ENCODE measurements around the gene LRRC4. TPM values are rescaled to one million over a fixed set of nuclear protein-coding genes. Genes with fewer than 3 reads are reported as not detected.

The LRRC4 gene
- total RNA-seq (2014; rRNA removed; shearing (Covaris generic)): 1.4 and 2.1 TPM in 2 replicates

GRCh38 chr7:128030654-128031611 lies at the start of gene LRRC4:
Gene LRRC4 (minus strand): TSS chr7:128031437. CDS start chr7:128030640, 797 bp downstream.
- no peaks in the 10 kb centered on the region for H3K9me3 ChIP-seq (replicated peaks)
- peak; percentile 57 to 64 for DNase-seq
- peaks cover 33% of the 10 kb centered on the region for H3K4me1 ChIP-seq
- no peaks in the 10 kb centered on the region for H3K27me3 ChIP-seq
- peak within 1 kb of the TSS; percentile 53; the same call in 1 of the 2 replicates for H3K27ac ChIP-seq
- H3K4me3 ChIP-seq: peak within 1 kb of the TSS; percentile 88
- H3K36me3 ChIP-seq: peaks cover 5% of the 10 kb centered on the region

- Histone ChIP-seq H3K4me3 (no peak overlapping the region), H3K9me3 (replicated peaks) (no peaks in the 10 kb centered on the region), H3K27ac (no peak overlapping the region), H3K27me3 (no peaks in the 10 kb centered on the region), H3K36me3 (no peaks in the 10 kb centered on the region), H3K4me1 (peaks cover 4% of the 10 kb centered on the region)
- no peak for DNase-seq
These were observed 48.9 kb upstream of the LRRC4 start for GRCh38 chr7:128080169-128080568.

GRCh38 chr7:128078309-128078708 lies 47.1 kb upstream of the LRRC4 start:
- Histone ChIP-seq H3K27me3 (no peaks in the 10 kb centered on the region), H3K9me3 (replicated peaks) (no peaks in the 10 kb centered on the region), H3K4me1 (peaks cover 10% of the 10 kb centered on the region), H3K4me3 (no peak overlapping the region), H3K36me3 (no peaks in the 10 kb centered on the region), H3K27ac (no peak overlapping the region)
- no peak for DNase-seq

- Histone ChIP-seq H3K9me3 (replicated peaks) (no peaks in the 10 kb centered on the region), H3K4me3 (no peak overlapping the region), H3K36me3 (no peaks in the 10 kb centered on the region), H3K27me3 (no peaks in the 10 kb centered on the region), H3K4me1 (peaks cover 10% of the 10 kb centered on the region), H3K27ac (no peak overlapping the region)
- DNase-seq: no peak
These were observed 45.6 kb upstream of the LRRC4 start for GRCh38 chr7:128076796-128077271.

GRCh38 chr7:128076196-128076795 lies 45.1 kb upstream of the LRRC4 start:
- DNase-seq: no peak
- H3K27ac ChIP-seq: no peak overlapping the region
- H3K27me3 ChIP-seq: no peaks in the 10 kb centered on the region
- peaks cover 10% of the 10 kb centered on the region for H3K4me1 ChIP-seq
- H3K9me3 ChIP-seq (replicated peaks): no peaks in the 10 kb centered on the region
- no peaks in the 10 kb centered on the region for H3K36me3 ChIP-seq
- no peak overlapping the region for H3K4me3 ChIP-seq

- DNase-seq: peak; percentile 34 to 48
- H3K36me3 ChIP-seq: no peaks in the 10 kb centered on the region
- no peaks in the 10 kb centered on the region for H3K27me3 ChIP-seq
- no peaks in the 10 kb centered on the region for H3K9me3 ChIP-seq (replicated peaks)
- no peak overlapping the region for H3K4me3 ChIP-seq
- H3K4me1 ChIP-seq: peaks cover 10% of the 10 kb centered on the region
- H3K27ac ChIP-seq: no peak overlapping the region
These were observed 44.2 kb upstream of the LRRC4 start for GRCh38 chr7:128075242-128076095.

GRCh38 chr7:128074736-128075135 lies 43.5 kb upstream of the LRRC4 start:
- H3K27me3 ChIP-seq: no peaks in the 10 kb centered on the region
- no peak overlapping the region for H3K4me3 ChIP-seq
- no peak overlapping the region for H3K27ac ChIP-seq
- no peaks in the 10 kb centered on the region for H3K36me3 ChIP-seq
- H3K4me1 ChIP-seq: peaks cover 10% of the 10 kb centered on the region
- no peak for DNase-seq
- no peaks in the 10 kb centered on the region for H3K9me3 ChIP-seq (replicated peaks)

GRCh38 chr7:128074336-128074735 lies 43.1 kb upstream of the LRRC4 start:
- Histone ChIP-seq H3K27me3 (no peaks in the 10 kb centered on the region), H3K4me3 (no peak overlapping the region), H3K4me1 (peaks cover 10% of the 10 kb centered on the region), H3K9me3 (replicated peaks) (no peaks in the 10 kb centered on the region), H3K36me3 (no peaks in the 10 kb centered on the region), H3K27ac (no peak overlapping the region)
- DNase-seq: no peak

- no peak overlapping the region for H3K4me3 ChIP-seq
- no peaks in the 10 kb centered on the region for H3K9me3 ChIP-seq (replicated peaks)
- H3K27me3 ChIP-seq: no peaks in the 10 kb centered on the region
- peaks cover 10% of the 10 kb centered on the region for H3K4me1 ChIP-seq
- no peaks in the 10 kb centered on the region for H3K36me3 ChIP-seq
- DNase-seq: no peak
- no peak overlapping the region for H3K27ac ChIP-seq
These were observed 42.6 kb upstream of the LRRC4 start for GRCh38 chr7:128073671-128074310.

- Histone ChIP-seq H3K4me3 (no peak overlapping the region), H3K9me3 (replicated peaks) (no peaks in the 10 kb centered on the region), H3K27ac (no peak overlapping the region), H3K27me3 (no peaks in the 10 kb centered on the region), H3K36me3 (no peaks in the 10 kb centered on the region), H3K4me1 (peaks cover 10% of the 10 kb centered on the region)
- no peak for DNase-seq
These were observed 40.6 kb upstream of the LRRC4 start for GRCh38 chr7:128071801-128072200.

- no peak for DNase-seq
- Histone ChIP-seq H3K27ac (no peak overlapping the region), H3K4me3 (no peak overlapping the region), H3K4me1 (peaks cover 10% of the 10 kb centered on the region), H3K9me3 (replicated peaks) (no peaks in the 10 kb centered on the region), H3K36me3 (no peaks in the 10 kb centered on the region), H3K27me3 (no peaks in the 10 kb centered on the region)
These were observed 40.1 kb upstream of the LRRC4 start for GRCh38 chr7:128071376-128071775.

- Histone ChIP-seq H3K4me1 (peaks cover under 1% of the 10 kb centered on the region; the same call in 1 of the 2 replicates), H3K36me3 (no peaks in the 10 kb centered on the region), H3K4me3 (no peak overlapping the region), H3K27ac (no peak overlapping the region), H3K27me3 (no peaks in the 10 kb centered on the region), H3K9me3 (replicated peaks) (no peaks in the 10 kb centered on the region)
- DNase-seq: no peak
These were observed 38.4 kb upstream of the LRRC4 start for GRCh38 chr7:128069373-128070364.

GRCh38 chr7:128068785-128069184 lies 37.5 kb upstream of the LRRC4 start:
- Histone ChIP-seq H3K4me1 (no peaks in the 10 kb centered on the region), H3K4me3 (no peak overlapping the region), H3K36me3 (no peaks in the 10 kb centered on the region), H3K27ac (no peak overlapping the region), H3K27me3 (no peaks in the 10 kb centered on the region), H3K9me3 (replicated peaks) (no peaks in the 10 kb centered on the region)
- DNase-seq: no peak

Data from SJCRH30 (cell line).